Muscle of back (tissue), 11 donors: ENCODE measurements around the gene TSKS. TPM values are rescaled to one million over a fixed set of nuclear protein-coding genes. Genes with fewer than 3 reads are reported as not detected.

Source experiments
- DNase-seq, 3 donors: peaks; one replicate each; pipeline versions ENCODE4 v3.0.0 to v3.0.0-alpha.2; 2013
- polyA plus RNA-seq, 10 donors: library from polyadenylated mRNA; unstranded; fragments of 120-200 nt; gene quantifications; one replicate each; pipeline ENCODE4 v1.2.1, GENCODE V29; 2013; ENCODE audit not compliant: insufficient read length in 10 of 10

TSKS gene
- polyA plus RNA-seq, 10 donors, result 0.39 to 1.2 (median 0.81) TPM

DNA sequence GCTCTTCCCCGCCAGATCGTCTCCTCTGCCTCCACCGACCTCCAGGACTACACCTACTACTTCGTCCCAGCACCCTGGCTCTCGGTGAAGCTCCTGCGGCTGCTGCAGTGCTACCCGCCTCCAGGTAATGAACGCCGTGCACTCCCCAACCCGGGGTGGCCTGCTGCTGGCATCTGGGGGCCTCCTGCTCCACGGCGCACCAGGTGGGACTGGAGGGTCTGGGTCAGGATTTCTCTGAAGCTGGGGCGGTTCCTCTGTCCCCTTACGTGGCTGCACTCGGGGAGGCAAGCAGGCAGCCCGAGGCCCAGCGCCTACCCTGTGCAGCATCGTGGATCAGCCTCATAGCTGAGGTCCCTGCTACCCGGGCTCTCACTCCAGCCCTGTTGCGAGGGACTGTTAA is 32.5 kb upstream of the TSKS start:
- no peak for DNase-seq

DNA sequence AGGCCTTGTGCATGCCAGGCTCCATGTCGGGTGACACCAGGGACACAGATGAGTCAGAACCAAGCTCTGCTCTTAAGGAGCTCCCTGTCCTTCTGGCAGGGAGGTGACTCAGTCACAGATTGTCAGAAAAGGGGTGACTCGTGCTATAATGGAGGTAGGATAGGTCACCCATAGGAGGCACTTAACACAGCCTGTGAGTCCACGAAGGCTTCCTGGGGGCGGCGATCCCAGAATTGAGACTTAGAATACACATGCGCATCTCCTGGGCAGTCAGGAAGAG is 30.4 kb upstream of the TSKS start:
- no peak for DNase-seq

- DNase-seq, result no peak
Measured at GRCh38 chr19:49792829-49793560, 29.9 kb upstream of the TSKS start.

- no peak for DNase-seq
Measured at GRCh38 chr19:49791776-49792445, 28.8 kb upstream of the TSKS start.

DNA sequence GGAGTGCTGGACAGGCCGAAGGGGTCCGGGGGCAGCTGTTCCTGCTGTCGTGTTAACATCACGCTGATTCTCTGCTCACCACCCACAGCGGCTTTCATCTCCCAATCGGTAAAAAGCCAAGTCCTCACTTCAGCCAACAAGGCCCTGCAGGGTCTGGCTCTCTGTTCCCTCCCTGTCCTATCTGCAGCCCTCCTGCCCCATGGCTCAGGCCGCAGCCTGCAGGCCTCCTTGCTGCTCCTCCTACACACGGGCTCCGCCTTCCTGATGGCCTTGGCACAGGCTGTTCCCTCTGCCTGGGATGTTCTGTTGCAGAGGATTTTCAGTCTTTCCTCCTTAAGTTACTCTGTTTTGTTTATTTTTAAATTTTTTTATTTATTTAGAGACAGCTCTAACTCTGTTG is 27.8 kb upstream of the TSKS start:
- DNase-seq, result no peak

DNA sequence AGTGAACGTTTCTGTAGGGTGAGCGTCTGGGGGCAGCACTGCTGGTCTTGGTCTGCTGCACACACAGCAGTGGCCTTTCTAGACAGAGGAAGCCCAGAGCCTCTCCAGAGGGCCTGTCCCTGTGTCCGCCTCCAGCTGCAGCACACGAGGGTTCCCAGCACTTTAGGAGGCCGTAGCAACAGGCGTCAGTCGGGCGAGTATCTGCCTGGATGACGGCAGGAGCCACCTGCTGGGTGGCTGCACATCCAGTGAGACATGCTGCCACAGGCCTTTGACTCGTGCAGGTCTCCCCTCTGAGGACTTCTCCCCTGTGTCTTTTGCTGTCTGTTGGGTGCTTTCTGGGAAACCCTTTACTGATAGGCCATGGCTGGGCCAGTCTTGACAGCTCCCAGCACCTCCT is 25.8 kb upstream of the TSKS start:
- DNase-seq, result no peak

DNA sequence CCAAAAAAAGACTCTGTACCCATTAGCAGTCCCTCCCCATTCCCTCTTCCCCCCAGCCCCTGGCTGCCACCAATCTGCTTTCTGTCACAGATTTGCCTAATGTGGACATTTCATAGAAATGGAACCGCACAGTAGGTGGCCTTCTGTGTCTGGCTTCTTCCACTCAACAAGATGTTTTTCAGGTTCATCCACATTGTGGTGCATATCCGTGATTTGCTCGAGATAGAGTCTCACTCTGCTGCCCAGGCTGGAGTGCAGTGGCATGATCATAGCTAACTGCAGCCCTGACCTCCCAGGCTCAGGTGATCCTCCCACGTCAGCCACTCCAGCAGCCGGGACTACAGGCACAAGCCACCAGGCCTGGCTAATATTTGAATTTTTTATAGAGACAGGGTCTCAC is 24.6 kb upstream of the TSKS start:
- DNase-seq, result no peak

- no peak for DNase-seq
Measured at GRCh38 chr19:49786376-49786820, 23.3 kb upstream of the TSKS start.

DNA sequence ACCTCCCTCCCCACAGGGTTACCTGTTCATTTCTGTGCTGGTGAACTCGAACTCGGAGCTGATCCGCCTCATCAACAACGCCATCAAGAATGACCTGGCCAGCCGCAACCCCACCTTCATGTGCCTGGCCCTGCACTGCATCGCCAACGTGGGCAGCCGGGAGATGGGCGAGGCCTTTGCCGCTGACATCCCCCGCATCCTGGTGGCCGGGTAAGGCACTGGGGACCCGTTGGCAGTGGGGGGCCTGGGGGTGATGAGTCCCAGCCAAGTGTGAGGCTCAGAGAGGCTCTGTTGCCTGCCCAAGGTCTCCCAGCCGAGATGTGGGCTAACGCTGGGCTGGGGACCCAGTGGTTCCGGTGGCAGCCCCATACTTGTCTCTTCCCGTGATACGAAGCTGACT is 19.4 kb upstream of the TSKS start:
- DNase-seq, result no peak

DNA sequence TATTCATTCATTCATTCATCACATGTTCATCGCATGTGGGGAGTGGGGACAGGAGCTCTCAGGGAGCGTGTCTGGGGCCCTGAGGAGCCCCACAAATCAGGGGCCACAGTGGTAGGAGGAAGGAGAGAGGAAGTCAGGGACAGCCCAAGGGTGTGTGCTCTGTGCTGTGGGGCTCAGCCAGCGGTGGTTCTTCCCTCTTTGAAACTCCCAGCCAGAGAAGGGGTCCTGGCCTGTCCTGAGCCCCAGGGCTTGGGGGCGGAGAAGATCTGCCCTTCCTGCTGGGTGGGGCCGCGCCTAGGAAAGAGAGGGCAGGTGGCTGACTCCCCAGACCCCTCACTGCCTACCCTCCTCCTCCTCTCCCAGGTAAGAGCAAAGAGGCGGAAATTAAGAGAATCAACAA is 18.3 kb upstream of the TSKS start:
- no peak for DNase-seq

GRCh38 chr19:49780861-49781260 is 17.8 kb upstream of the TSKS start:
- no peak for DNase-seq

DNA sequence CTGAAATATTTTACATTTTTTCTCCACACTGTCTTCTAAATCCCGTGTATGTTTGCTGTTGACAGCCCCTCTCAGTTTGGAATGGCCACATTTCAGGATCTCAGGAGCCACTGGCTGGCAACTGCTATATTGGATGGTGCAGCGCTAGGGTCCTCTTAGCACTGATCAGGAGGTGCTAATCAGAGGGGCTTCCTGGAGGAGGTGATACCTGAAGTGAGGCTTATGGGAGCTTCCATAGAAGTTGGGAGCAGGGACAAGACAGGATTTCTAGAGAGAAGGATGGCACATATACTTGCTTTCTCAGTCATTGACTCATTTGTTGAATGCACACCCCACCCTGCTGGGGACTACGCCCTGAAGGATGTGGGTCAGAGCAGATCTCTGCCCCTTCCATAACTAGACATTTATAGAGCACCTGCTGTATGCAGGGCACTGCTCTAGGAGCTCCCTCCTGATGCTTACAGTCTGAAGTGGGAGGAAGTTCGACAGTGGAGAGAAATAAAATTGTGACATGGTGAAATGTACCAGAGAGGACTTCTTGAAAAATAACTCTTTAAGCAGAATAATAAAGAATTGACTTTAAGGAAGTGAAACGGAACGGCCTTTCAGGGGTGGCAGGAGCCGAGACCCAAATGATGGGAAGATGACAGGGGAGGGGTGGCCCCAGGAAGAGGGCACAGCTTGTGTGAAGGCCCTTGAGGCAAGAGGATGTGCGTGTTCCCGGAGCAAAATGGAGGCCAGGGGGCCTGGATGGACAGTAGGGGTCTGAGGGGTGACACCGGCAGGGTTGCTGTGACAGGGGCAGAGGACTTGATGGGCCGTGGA is 16.8 kb upstream of the TSKS start:
- no peak for DNase-seq

GRCh38 chr19:49776371-49776764 is 13.3 kb upstream of the TSKS start:
- no peak for DNase-seq

GRCh38 chr19:49775742-49776370 is 12.8 kb upstream of the TSKS start:
- no peak for DNase-seq

- no peak for DNase-seq
Measured at GRCh38 chr19:49774969-49775368, 11.9 kb upstream of the TSKS start.

DNA sequence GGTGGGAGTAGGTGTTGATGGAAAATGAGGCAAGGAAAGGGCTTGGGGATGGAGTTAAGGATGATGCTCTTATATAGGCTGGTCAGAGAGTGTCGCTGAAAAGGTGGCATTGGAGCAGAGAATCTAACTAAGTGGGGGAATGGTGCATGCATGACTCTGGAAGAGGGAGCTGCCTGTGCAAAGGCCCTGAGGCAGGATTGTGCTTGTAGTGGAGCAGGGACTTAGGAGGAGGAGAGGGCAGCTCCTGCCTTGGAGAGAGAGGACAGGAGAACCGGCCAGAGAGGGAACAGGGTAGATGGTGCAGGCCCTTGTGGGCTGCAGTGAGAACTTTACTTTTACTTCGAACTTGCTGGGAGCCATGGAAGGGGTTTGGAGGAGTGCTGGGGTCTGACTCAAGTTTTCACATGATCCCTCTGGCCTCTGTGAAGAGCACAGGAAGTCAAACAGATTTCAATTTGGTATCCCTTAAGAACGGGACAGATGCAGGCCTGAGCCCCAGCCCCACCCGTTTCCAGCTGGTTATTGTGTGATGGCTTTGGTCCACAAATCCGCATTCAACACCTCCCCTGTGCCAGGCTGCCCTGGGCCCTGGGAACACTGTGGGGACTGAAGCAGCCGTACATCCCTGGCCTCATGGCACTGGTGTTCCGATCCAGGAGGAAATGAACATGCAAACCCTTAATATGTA is 10.7 kb upstream of the TSKS start:
- DNase-seq, result no peak

- DNase-seq, result no peak
Measured at GRCh38 chr19:49772850-49773432, 9.8 kb upstream of the TSKS start.

DNA sequence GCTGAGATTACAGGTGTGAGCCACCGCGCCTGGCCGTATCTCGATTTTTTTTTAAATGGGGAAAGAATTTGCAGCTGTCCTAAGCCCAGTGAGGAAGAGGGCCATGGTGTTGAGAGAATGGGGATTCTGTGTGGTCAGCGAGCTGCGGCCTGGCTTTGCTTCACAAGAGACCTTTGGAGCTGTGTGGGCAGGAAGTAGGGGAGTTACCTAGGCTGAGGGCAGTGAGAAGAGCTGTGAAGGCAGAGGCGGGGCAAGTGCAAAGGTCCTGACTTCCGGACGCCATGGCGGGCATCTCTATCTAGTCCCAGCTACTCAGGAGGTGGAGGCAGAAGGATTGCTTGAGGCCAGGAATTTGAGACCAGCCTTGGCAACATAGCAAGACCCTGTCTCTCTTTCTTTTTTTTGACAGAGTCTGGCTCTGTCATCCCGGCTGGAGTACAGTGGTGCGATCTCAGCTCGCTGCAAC is 8.6 kb upstream of the TSKS start:
- no peak for DNase-seq

DNA sequence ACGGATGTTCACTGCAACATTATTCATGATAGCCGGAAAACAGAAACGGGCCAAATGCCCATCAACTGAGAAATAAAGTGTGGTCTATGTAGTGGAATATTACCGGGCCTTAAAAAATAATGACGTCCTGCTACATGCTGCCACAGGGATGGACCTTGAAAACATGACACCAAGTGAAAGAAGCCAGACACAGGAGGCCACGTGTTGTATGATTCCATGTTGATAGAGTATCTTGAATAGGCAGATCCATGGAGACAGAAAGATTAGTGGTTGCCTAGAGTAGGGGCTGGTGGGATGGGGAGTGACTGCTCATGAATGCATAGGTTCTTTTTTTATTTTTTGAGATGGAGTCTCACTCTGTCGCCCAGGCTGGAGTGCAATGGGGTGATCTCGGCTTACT is 7.4 kb upstream of the TSKS start:
- no peak for DNase-seq

GRCh38 chr19:49767967-49768581 is 5.0 kb upstream of the TSKS start:
- no peak for DNase-seq

- DNase-seq, result no peak
Measured at GRCh38 chr19:49767381-49767780, 4.3 kb upstream of the TSKS start.
